H1 (cell line): ENCODE results near the gene C3orf52. TPM values are rescaled to one million over a fixed set of nuclear protein-coding genes. Genes with fewer than 3 reads are reported as not detected.

Source experiments
- CTCF ChIA-PET: fragments of 300-600 bp; sonication (Branson Sonifier 250); formaldehyde crosslinking; loops from one replicate; lab custom pipeline; 2021; ENCODE audit not compliant: partially characterized antibody; lab: Charles Lee
- POLR2A ChIA-PET: fragments of 300-600 bp; sonication (Branson Sonifier 250); formaldehyde crosslinking; loops from one replicate; lab custom pipeline; 2021; ENCODE audit warnings: inconsistent platforms; ENCODE audit not compliant: partially characterized antibody; lab: Charles Lee
- DNase-seq, 2 experiments: peaks; one replicate each; pipeline versions ENCODE4 v3.0.0 to v3.0.0-alpha.2; 2010 to 2022; ENCODE audit warnings: low spot score in 2 of 2, low read depth in 1 of 2, mixed read lengths in 1 of 2
- FAIRE-seq: peaks from 2 replicates; lab custom pipeline; 2011; peaks lifted over from hg19 to GRCh38; lab: Jason Lieb, UNC
- H2AFZ ChIP-seq: 2 replicates; pipeline ENCODE4 v1.8.1; 2012; ENCODE audit warnings: low read length, inconsistent platforms
- H2AK5ac ChIP-seq: 2 replicates; pipeline ENCODE4 v1.6.1; 2013; ENCODE audit warnings: low read depth, low read length
- H2BK120ac ChIP-seq: replicated peaks from 2 replicates; pipeline ENCODE3; 2013; ENCODE audit warnings: low read depth, low read length, inconsistent platforms
- H2BK12ac ChIP-seq: 2 replicates; pipeline ENCODE4 v1.6.1; 2013; ENCODE audit warnings: low read depth, low read length
- H2BK15ac ChIP-seq: 2 replicates; pipeline ENCODE4 v1.6.1; 2013; ENCODE audit warnings: low read length
- H2BK20ac ChIP-seq: 2 replicates; pipeline ENCODE4 v1.6.1; 2013; ENCODE audit warnings: low read length
- H2BK5ac ChIP-seq: 2 replicates; pipeline ENCODE4 v1.6.1; 2013; ENCODE audit warnings: low read depth, low read length
- H3K14ac ChIP-seq: 2 replicates; pipeline ENCODE4 v1.6.1; 2013; ENCODE audit warnings: inconsistent platforms; ENCODE audit not compliant: insufficient read length
- H3K18ac ChIP-seq: 2 replicates; pipeline ENCODE4 v1.6.1; 2013; ENCODE audit warnings: low read length; ENCODE audit errors: extremely low read depth
- H3K23ac ChIP-seq: 2 replicates; pipeline ENCODE4 v1.6.1; 2013; ENCODE audit warnings: inconsistent platforms; ENCODE audit not compliant: insufficient read length
- H3K23me2 ChIP-seq: 2 replicates; pipeline ENCODE4 v1.6.1; 2013; ENCODE audit warnings: low read depth, low read length
- H3K27ac ChIP-seq: 2 replicates; pipeline ENCODE4 v1.6.1; 2011; ENCODE audit warnings: low read depth, low read length, inconsistent platforms
- H3K27me3 ChIP-seq, 4 experiments: replicated peaks in 1 of 4; 1 replicate in 1 of 4; 2 replicates in 3 of 4; pipeline versions ENCODE4 v1.6.1 to v1.8.1; 2011 to 2013; ENCODE audit warnings: low read length in 3 of 4, mild to moderate bottlenecking in 3 of 4, inconsistent platforms in 2 of 4, mixed read lengths in 2 of 4, moderate library complexity in 1 of 4; ENCODE audit not compliant: control insufficient read depth in 3 of 4, insufficient read depth in 3 of 4; ENCODE audit errors: extremely low read depth in 1 of 4
- H3K36me3 ChIP-seq, 4 experiments: 2 replicates each; pipeline versions ENCODE4 v1.6.1 to v1.8.1; 2011 to 2013; ENCODE audit warnings: mild to moderate bottlenecking in 4 of 4, low read length in 3 of 4, moderate library complexity in 2 of 4, control low read depth in 1 of 4, inconsistent platforms in 1 of 4; ENCODE audit not compliant: insufficient read depth in 4 of 4, control insufficient read depth in 2 of 4
- H3K4ac ChIP-seq: replicated peaks from 2 replicates; pipeline ENCODE3; 2013; ENCODE audit warnings: low read length, low read depth, mixed read lengths, inconsistent platforms; ENCODE audit not compliant: insufficient read length
- H3K4me1 ChIP-seq, 4 experiments: replicated peaks in 1 of 4; 1 replicate in 1 of 4; 2 replicates in 3 of 4; pipeline versions ENCODE4 v1.6.1 to v1.8.1; 2011 to 2013; ENCODE audit warnings: low read length in 3 of 4, inconsistent platforms in 2 of 4, mixed read lengths in 1 of 4; ENCODE audit not compliant: insufficient read depth in 4 of 4, control insufficient read depth in 3 of 4
- H3K4me2 ChIP-seq, 2 experiments: 2 replicates each; pipeline versions ENCODE4 v1.6.1 to v1.8.1; 2011 to 2013; ENCODE audit warnings: low read depth in 2 of 2, low read length in 2 of 2, control low read depth in 1 of 2, inconsistent platforms in 1 of 2, mild to moderate bottlenecking in 1 of 2; ENCODE audit not compliant: insufficient read depth in 1 of 2
- H3K4me3 ChIP-seq, 4 experiments: fragments of 200-600, 300-600 bp in 1 of 4; sonication (generic), shearing (Covaris generic), sonication (Bioruptor Twin) in 1 of 4; 2 replicates each; pipeline versions ENCODE4 v1.5.1 to v1.8.1; 2011 to 2016; ENCODE audit warnings: low read length in 4 of 4, low read depth in 3 of 4, control low read depth in 2 of 4, inconsistent platforms in 2 of 4, mild to moderate bottlenecking in 2 of 4, mixed read lengths in 1 of 4, moderate library complexity in 1 of 4; ENCODE audit not compliant: insufficient read depth in 2 of 4; ENCODE audit errors: extremely low read depth in 1 of 4
- H3K56ac ChIP-seq: replicated peaks from 2 replicates; pipeline ENCODE3; 2013; ENCODE audit warnings: low read depth, mild to moderate bottlenecking, mixed read lengths, low read length, inconsistent platforms; ENCODE audit not compliant: insufficient read length
- H3K79me1 ChIP-seq: 2 replicates; pipeline ENCODE4 v1.6.1; 2013; ENCODE audit warnings: low read depth, low read length, control low read depth
- H3K79me2 ChIP-seq, 2 experiments: 2 replicates each; pipeline versions ENCODE4 v1.6.1 to v1.8.1; 2012 to 2013; ENCODE audit warnings: low read length in 2 of 2, mild to moderate bottlenecking in 2 of 2, inconsistent platforms in 1 of 2; ENCODE audit not compliant: insufficient read depth in 2 of 2, control insufficient read depth in 1 of 2
- H3K9ac ChIP-seq, 4 experiments: replicated peaks in 1 of 4; 1 replicate in 1 of 4; 2 replicates in 3 of 4; pipeline versions ENCODE4 v1.6.1 to v1.8.1; 2011 to 2013; ENCODE audit warnings: low read depth in 3 of 4, low read length in 3 of 4, control low read depth in 2 of 4, mild to moderate bottlenecking in 2 of 4, moderate library complexity in 2 of 4, inconsistent platforms in 1 of 4; ENCODE audit errors: extremely low read depth in 1 of 4
- H3K9me3 ChIP-seq, 2 experiments: 2 replicates each; pipeline versions ENCODE4 v1.6.1 to v1.8.1; 2012 to 2013; ENCODE audit warnings: mild to moderate bottlenecking in 2 of 2, moderate library complexity in 2 of 2, control low read depth in 1 of 2, inconsistent platforms in 1 of 2, low read depth in 1 of 2, low read length in 1 of 2, mixed read lengths in 1 of 2; ENCODE audit not compliant: insufficient read depth in 2 of 2
- H4K20me1 ChIP-seq, 2 experiments: replicated peaks in 1 of 2; 2 replicates each; pipeline versions ENCODE3 to v1.8.1; 2011 to 2013; ENCODE audit warnings: inconsistent platforms in 2 of 2, low read length in 2 of 2, mild to moderate bottlenecking in 1 of 2; ENCODE audit not compliant: insufficient read depth in 2 of 2, control insufficient read depth in 1 of 2
- H4K5ac ChIP-seq: 2 replicates; pipeline ENCODE4 v1.6.1; 2013; ENCODE audit warnings: low read length, low read depth, mixed read lengths, inconsistent platforms; ENCODE audit not compliant: insufficient read length
- H4K8ac ChIP-seq: 2 replicates; pipeline ENCODE4 v1.8.0; 2013; ENCODE audit warnings: mild to moderate bottlenecking, moderate library complexity, low read length, inconsistent platforms; ENCODE audit not compliant: insufficient read depth; ENCODE audit errors: extremely low read depth
- H4K91ac ChIP-seq: replicated peaks from 2 replicates; pipeline ENCODE3; 2013; ENCODE audit warnings: low read length, mixed read lengths, inconsistent platforms; ENCODE audit not compliant: insufficient read length
- BCL11A ChIP-seq, 2 experiments: IDR thresholded peaks; one replicate each; pipeline ENCODE4 v1.6.1; 2011; ENCODE audit warnings: low read depth in 2 of 2, low read length in 2 of 2, mild to moderate bottlenecking in 2 of 2
- CHD2 ChIP-seq: IDR thresholded peaks from 2 replicates; pipeline ENCODE4 v1.6.1; 2012; ENCODE audit warnings: low read length, improper control_type of control experiment
- HDAC2 ChIP-seq, 2 experiments: fragments of 300-600 bp in 1 of 2; sonication (generic) in 1 of 2; IDR thresholded peaks; 2 replicates each; pipeline ENCODE4 v1.6.1; 2011 to 2012; ENCODE audit warnings: low read depth in 2 of 2, low read length in 2 of 2, mild to moderate bottlenecking in 2 of 2, moderate library complexity in 2 of 2, borderline replicate concordance in 1 of 2, inconsistent platforms in 1 of 2
- POU5F1 ChIP-seq: IDR thresholded peaks from 2 replicates; pipeline ENCODE4 v1.6.1; 2011; ENCODE audit warnings: low read depth, mild to moderate bottlenecking, low read length, moderate library complexity
- RBBP5 ChIP-seq: IDR thresholded peaks from 2 replicates; pipeline ENCODE4 v1.7.1; 2012; ENCODE audit warnings: low read depth, mild to moderate bottlenecking, inconsistent platforms, low read length, moderate library complexity, borderline replicate concordance
- RFX5 ChIP-seq: IDR thresholded peaks from 2 replicates; pipeline ENCODE4 v1.6.1; 2011; ENCODE audit warnings: low read depth, low read length, improper control_type of control experiment, borderline replicate concordance
- RXRA ChIP-seq: IDR thresholded peaks from 2 replicates; pipeline ENCODE4 v1.6.1; 2011; ENCODE audit warnings: low read depth, mild to moderate bottlenecking, low read length, moderate library complexity; ENCODE audit not compliant: insufficient read depth
- WGBS, 2 experiments: shearing (Covaris generic) in 1 of 2; methylation state at CpG; one replicate each; pipeline versions ENCODE4 v1.1.6 to v1.1.7; 2013 to 2015; ENCODE audit warnings: low lambda C conversion rate in 2 of 2, mixed read lengths in 2 of 2, inconsistent platforms in 1 of 2, low coverage in 1 of 2, missing lambda C conversion rate in 1 of 2; ENCODE audit not compliant: insufficient replicate concordance in 2 of 2, insufficient coverage in 1 of 2, insufficient read length in 1 of 2; ENCODE audit errors: extremely low coverage in 1 of 2, missing lambda C conversion rate in 1 of 2; 5-methylcytosine and 5-hydroxymethylcytosine counted together
- polyA plus RNA-seq, 7 experiments: library from polyadenylated mRNA; depleted of rRNA in 3 of 7; stranded (reverse) in 5 of 7; unstranded in 2 of 7; fragments of >200 nt in 5 of 7; fragments of 200-250 nt in 2 of 7; gene quantifications; 1 replicate in 5 of 7; 2 replicates in 1 of 7; 4 replicates in 1 of 7; pipeline versions ENCODE4 v1.2.1 to v1.2.3, GENCODE V29; 2011 to 2013; ENCODE audit warnings: missing spikeins in 2 of 7, mixed read lengths in 2 of 7
- total RNA-seq: library from RNA; stranded (reverse); fragmentation: NEBNext Ultra II Directional; extraction: Animal tissue kit (Norgen Biotek cat#: 25700); gene quantifications from 2 replicates; pipeline ENCODE4 v1.2.1, GENCODE V29; 2021
- TF ChIP-seq, protein P1 (sequence below): IDR thresholded peaks from 2 replicates; pipeline ENCODE4 v1.6.1; 2012; ENCODE audit warnings: inconsistent platforms

The C3orf52 gene
- total and polyA plus RNA-seq, 2 of the 8 experiments (the other 6 are each of a cell fraction or from before 2014, with no cell fraction given) = 9.7 to 13.1 TPM

DNA sequence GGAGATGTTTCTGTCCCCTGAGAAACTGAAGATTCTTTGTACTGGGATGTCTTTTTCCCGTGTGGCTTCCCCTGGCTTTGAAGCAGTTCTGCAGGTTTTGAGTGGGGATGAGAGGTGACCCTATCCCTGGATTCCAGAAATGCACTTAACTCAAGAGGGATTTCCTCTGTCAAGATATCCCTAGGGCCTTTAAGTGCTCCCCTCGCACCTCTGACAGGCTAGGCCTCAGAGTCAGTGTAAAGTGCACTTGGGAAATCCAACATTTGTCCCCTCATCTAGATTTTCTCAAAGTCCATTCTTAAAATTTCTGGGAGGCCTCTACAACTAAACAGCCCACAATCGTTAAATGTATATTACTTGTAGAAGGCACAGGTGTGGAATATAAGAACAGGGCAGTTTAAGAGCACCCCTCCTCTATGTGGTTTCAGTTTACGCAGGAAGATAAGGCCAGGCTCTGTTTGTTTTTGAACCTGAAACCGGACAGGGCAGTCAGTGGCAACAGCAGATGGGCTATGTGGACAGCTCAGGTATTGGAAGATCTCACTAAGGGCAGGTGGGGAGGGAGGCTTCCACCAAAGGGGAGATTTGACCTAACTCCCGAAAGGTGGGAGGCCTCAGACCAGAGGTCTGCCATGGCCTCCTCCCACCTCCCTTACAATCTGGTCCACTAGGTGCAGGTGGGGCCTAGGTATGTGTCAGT, 4.8 kb downstream of the C3orf52 start:
- Histone ChIP-seq H3K79me2 (peaks cover 0 to 19% of the 10 kb centered on the region in 2 experiments; a peak in 2 of 4 replicates), H3K27ac (no peak overlapping the region), H3K4me1 (peaks cover 2 to 13% (median 8%) of the 10 kb centered on the region in 4 experiments; a peak in 6 of 7 replicates), H3K14ac (no peak overlapping the region), H4K20me1 (no peaks in the 10 kb centered on the region), H3K9me3 (no peaks in the 10 kb centered on the region), H3K36me3 (peaks cover 0 to 6% (median 1%) of the 10 kb centered on the region in 4 experiments; a peak in 2 of 8 replicates), H2BK20ac (no peak overlapping the region), H3K27me3 (no peaks in the 10 kb centered on the region), H3K79me1 (no peaks in the 10 kb centered on the region; the same call in 1 of the 2 replicates), H4K5ac (no peak overlapping the region), H4K8ac (no peak overlapping the region), H3K4me3 (no peak overlapping the region), H3K4ac (no peak overlapping the region), H3K23me2 (peaks cover 5% of the 10 kb centered on the region), H2BK12ac (no peak overlapping the region), H3K9ac (no peak overlapping the region), H2BK5ac (no peak overlapping the region), H2AFZ (no peak overlapping the region), H4K91ac (no peak overlapping the region), H2BK15ac (peak overlapping the region; percentile 47; the same call in 1 of the 2 replicates), H2BK120ac (no peak overlapping the region), H3K4me2 (no peak overlapping the region), H3K56ac (no peak overlapping the region), H3K23ac (no peak overlapping the region), H3K18ac (no peak overlapping the region), H2AK5ac (no peak overlapping the region)
- DNase-seq = no peak
- TF ChIP-seq CHD2 (no peak), POU5F1 (no peak), HDAC2 (IDR thresholded peaks at IDR 0.05; ENCODE audit: borderline replicate concordance in 1 of 2, low read depth in 2 of 2, low read length in 2 of 2) (no peak), RFX5 (no peak), RBBP5 (no peak), RXRA (no peak), BCL11A (IDR thresholded peaks at IDR 0.05; ENCODE audit: low read depth in 2 of 2, low read length in 2 of 2) (no peak)
- TF ChIP-seq, protein P1, sequence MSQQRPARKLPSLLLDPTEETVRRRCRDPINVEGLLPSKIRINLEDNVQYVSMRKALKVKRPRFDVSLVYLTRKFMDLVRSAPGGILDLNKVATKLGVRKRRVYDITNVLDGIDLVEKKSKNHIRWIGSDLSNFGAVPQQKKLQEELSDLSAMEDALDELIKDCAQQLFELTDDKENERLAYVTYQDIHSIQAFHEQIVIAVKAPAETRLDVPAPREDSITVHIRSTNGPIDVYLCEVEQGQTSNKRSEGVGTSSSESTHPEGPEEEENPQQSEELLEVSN = no peak
- POLR2A ChIA-PET = interaction anchor here (0.5 kb wide), 1 partner anchor 257 kb away, joined by 4 read pairs; no protein-coding TSS in a partner anchor
- FAIRE-seq = no peak
- CTCF ChIA-PET = interaction anchor here (1.2 kb wide), 1 partner anchor 20 kb away, joined by 4 read pairs; no protein-coding TSS in a partner anchor
- WGBS, 2 experiments = 86% methylated on average over 5 of the region's 6 CpGs; no CpG with 5 or more reads in 1 of the 2 experiments
